GM12875 (cell line): ENCODE data around the gene MAN2A2.

ENCODE experiments used
- H3K4me3 ChIP-seq: one replicate; pipeline ENCODE4 v1.5.1; 2011; ENCODE audit warnings: low read depth, low read length, control low read depth
- CTCF ChIP-seq: IDR thresholded peaks from 2 replicates; pipeline ENCODE4 v1.5.1; 2011; ENCODE audit warnings: low read depth, mild to moderate bottlenecking, control low read depth, inconsistent platforms, low read length, moderate library complexity, borderline replicate concordance; ENCODE audit not compliant: insufficient read depth

Gene MAN2A2

DNA sequence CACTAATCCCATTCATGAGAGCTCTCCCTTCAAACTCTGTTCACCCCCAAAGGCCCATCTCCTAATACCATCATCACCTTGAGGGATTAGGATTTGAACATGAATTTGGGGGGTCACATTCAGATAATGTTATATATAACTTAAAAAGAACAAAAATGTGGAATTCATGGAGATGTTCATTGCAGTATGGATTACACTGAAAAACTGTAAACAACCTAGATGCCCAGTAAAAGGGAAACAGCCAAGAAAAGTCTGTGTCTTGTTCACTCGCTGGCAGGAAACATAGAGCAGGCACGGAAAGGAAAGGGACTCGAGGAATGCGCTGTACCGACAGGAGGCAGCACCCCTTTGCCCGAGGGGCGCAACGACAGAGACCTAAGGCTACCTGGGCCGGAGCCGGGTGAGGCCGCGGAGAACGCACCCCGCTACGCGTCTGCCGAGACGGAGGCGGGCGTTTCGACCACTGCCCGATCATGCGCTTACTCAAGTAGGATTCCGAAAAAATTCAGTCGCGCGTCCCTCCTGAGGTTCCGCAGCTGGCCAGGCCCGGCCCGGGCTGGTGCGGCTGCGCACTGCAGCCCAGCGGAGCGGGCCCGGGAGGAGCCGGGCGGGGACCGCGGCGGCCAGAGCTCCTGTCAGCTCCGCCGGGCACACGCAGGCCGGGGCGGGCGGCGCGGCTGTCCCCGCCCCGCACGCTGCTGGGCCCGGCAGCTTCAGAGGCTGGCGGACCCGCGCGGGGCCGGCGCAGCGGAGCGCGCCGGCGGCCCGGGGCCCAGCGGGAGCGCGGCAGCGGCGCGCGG lies 862 bp upstream of the MAN2A2 start:
- peak overlapping the region; percentile 88 for H3K4me3 ChIP-seq
- peak; percentile 84 for TF ChIP-seq CTCF

DNA sequence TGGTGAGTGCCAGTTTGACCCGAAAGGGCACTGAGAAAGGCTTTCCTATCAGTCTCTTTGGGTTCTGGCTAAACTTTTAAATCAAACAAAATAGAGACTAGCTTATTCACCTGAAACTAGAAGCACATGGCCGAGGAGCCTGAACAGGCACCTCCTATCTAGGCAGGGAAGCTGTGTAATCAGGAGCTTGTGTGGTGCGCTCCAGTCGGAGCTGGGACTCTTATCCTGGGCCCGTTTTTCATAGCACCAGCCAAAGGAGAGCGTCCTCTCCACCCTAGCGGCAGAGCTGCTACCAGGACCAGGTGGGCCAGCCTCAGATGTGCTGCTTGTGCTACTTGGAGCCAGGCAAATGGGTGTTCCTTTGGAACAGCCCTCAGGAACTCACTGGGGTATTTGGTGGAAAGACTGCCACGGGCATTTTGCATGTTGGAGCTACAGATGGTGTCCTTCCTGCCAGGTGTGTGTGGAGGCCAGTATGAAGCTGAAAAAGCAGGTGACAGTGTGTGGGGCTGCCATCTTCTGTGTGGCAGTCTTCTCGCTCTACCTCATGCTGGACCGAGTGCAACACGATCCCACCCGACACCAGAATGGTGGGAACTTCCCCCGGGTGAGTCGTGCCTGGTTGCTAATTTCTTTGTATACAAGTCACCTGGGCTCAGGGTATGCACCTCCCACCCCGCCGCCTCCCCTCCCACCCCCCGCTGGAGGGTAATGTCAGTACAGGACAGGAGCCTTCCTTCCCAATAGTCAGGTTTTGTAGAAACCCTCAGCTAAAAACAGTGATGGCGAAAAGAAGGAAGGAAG lies 833 bp downstream of the MAN2A2 start:
- TF ChIP-seq CTCF: no peak
- H3K4me3 ChIP-seq: peak overlapping the region; percentile 88

GRCh38 chr15:90904746-90905145 lies 1.6 kb downstream of the MAN2A2 start:
- TF ChIP-seq CTCF: no peak
- no peak overlapping the region for H3K4me3 ChIP-seq

DNA sequence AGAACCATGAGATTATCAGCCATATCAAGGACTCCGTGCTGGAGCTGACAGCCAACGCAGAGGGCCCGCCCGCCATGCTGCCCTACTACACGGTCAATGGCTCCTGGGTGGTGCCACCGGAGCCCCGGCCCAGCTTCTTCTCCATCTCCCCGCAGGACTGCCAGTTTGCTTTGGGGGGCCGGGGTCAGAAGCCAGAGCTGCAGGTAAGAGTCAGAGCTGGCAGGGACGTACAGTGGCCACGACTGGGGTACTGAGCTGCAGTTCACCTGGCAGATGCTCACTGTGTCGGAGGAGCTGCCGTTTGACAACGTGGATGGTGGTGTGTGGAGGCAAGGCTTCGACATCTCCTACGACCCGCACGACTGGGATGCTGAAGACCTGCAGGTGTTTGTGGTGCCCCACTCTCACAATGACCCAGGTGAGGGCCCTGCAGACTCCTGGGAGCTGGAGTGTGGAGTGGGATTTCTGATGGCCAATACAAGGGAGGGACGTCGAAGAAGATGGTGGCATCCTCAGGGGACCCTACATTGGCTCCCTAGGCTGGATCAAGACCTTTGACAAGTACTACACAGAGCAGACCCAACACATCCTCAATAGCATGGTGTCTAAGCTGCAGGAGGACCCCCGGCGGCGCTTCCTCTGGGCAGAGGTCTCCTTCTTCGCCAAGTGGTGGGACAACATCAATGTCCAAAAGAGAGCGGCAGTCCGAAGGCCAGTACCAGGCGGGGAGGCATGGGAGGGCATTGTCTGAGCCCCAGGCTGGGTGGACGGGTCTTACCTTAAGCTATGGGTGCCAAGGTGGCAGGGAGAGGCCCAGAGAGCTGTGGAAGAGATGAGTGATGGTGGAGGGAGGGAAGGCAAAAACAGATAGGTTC lies 2.4 kb downstream of the MAN2A2 start:
- no peak overlapping the region for H3K4me3 ChIP-seq
- no peak for TF ChIP-seq CTCF

GRCh38 chr15:90906181-90906849 lies 3.2 kb downstream of the MAN2A2 start:
- H3K4me3 ChIP-seq: no peak overlapping the region
- TF ChIP-seq CTCF: no peak

DNA sequence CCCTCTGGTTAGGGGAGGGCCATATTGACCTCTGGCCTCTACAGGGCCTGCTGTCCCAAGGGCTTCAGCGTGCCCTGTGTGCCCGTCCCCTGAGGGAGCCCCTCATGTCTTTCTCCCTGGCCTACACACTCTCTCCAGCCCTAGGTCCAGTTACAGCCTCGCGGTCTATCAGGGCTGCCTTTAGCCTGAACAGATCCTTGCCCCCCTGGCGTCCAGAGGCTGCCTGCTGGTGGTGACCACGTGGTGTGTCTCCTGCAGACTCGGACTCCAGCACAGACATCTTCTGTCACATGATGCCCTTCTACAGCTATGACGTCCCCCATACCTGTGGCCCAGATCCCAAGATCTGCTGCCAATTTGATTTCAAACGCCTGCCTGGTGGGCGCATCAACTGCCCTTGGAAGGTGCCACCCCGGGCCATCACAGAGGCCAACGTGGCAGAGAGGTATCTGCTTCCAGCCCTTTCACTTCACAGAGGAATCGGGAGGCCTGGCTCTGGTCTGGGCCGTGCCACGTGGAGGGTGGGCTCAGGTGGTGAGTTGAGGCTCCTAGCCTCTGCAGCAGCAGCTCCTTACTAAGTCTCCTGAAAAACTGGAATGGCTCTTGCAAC lies 4.1 kb downstream of the MAN2A2 start:
- no peak overlapping the region for H3K4me3 ChIP-seq
- no peak for TF ChIP-seq CTCF
